HEK293 (cell line): ENCODE data around the gene ACTR1A.

Source experiments
- CTCF ChIA-PET: fragments of 350-600 bp; formaldehyde crosslinking; extraction: SDS; loops from one replicate; lab custom pipeline; 2021; ENCODE audit warnings: antibody characterized with exemption; lab: Yijun Ruan, JAX
- POLR2A ChIA-PET: fragments of 300-600 bp; formaldehyde crosslinking; extraction: SDS; loops from one replicate; lab custom pipeline; 2020; ENCODE audit warnings: antibody characterized with exemption, inconsistent platforms; lab: Yijun Ruan, JAX
- H3K27ac ChIP-seq: fragments of 200-500 bp; sonication (Bioruptor generic); 2 replicates; pipeline ENCODE4 v1.5.1; 2014; ENCODE audit warnings: low read depth, low read length, control low read depth, inconsistent platforms; ENCODE audit errors: extremely low read depth
- H3K36me3 ChIP-seq, 2 experiments: fragments of 200-500 bp in 1 of 2; sonication (Bioruptor generic) in 1 of 2; 1 replicate in 1 of 2; 2 replicates in 1 of 2; pipeline ENCODE4 v1.5.1; 2014 to 2017; ENCODE audit warnings: inconsistent platforms in 2 of 2, low read length in 2 of 2; ENCODE audit not compliant: control insufficient read depth in 2 of 2, insufficient read depth in 1 of 2
- H3K4me1 ChIP-seq: fragments of 200-500 bp; sonication (Bioruptor generic); 2 replicates; pipeline ENCODE4 v1.5.1; 2014; ENCODE audit warnings: mild to moderate bottlenecking, low read length, inconsistent platforms; ENCODE audit not compliant: control insufficient read depth, insufficient read depth
- H3K4me3 ChIP-seq: 2 replicates; pipeline ENCODE4 v1.5.1; 2011; ENCODE audit warnings: low read depth, mild to moderate bottlenecking, control low read depth, low read length, moderate library complexity
- H3K9me3 ChIP-seq: fragments of 200-500 bp; sonication (Bioruptor generic); 2 replicates; pipeline ENCODE4 v1.5.1; 2014; ENCODE audit warnings: low read depth, low read length, inconsistent platforms; ENCODE audit not compliant: control insufficient read depth, insufficient read depth
- ATF2 ChIP-seq: fragments of 450-650 bp; formaldehyde crosslinking; IDR thresholded peaks from 2 replicates; pipeline ENCODE4 v1.5.1; 2016; ENCODE audit warnings: missing biosample characterization, missing genetic modification characterization, low read depth
- FEZF1 ChIP-seq: fragments of 450-650 bp; formaldehyde crosslinking; IDR thresholded peaks from 2 replicates; pipeline ENCODE4 v1.5.1; 2016; ENCODE audit warnings: missing biosample characterization, missing genetic modification characterization
- GLI4 ChIP-seq: fragments of 450-650 bp; formaldehyde crosslinking; IDR thresholded peaks from 2 replicates; pipeline ENCODE4 v1.5.1; 2016; ENCODE audit warnings: missing biosample characterization, missing genetic modification characterization
- KLF16 ChIP-seq: fragments of 450-650 bp; formaldehyde crosslinking; IDR thresholded peaks from 2 replicates; pipeline ENCODE4 v1.5.1; 2017; ENCODE audit warnings: missing biosample characterization, missing genetic modification characterization
- SP2 ChIP-seq: fragments of 450-650 bp; formaldehyde crosslinking; IDR thresholded peaks from 2 replicates; pipeline ENCODE4 v1.5.1; 2016; ENCODE audit warnings: missing biosample characterization, missing genetic modification characterization
- TRIM28 ChIP-seq: IDR thresholded peaks from 2 replicates; pipeline ENCODE4 v1.6.1; 2011; ENCODE audit warnings: low read length, control low read depth, borderline replicate concordance
- WT1 ChIP-seq: fragments of 450-650 bp; formaldehyde crosslinking; IDR thresholded peaks from 2 replicates; pipeline ENCODE4 v1.5.1; 2016; ENCODE audit warnings: missing biosample characterization, missing genetic modification characterization
- ZBTB7A ChIP-seq: fragments of 450-650 bp; formaldehyde crosslinking; IDR thresholded peaks from 2 replicates; pipeline ENCODE4 v1.5.1; 2016; ENCODE audit warnings: low read depth, missing biosample characterization, missing genetic modification characterization
- ZFHX2 ChIP-seq: fragments of 450-650 bp; formaldehyde crosslinking; conservative IDR thresholded peaks from 2 replicates; pipeline ENCODE4 v1.5.1; 2016; ENCODE audit warnings: missing biosample characterization, missing genetic modification characterization
- ZFP37 ChIP-seq: fragments of 450-650 bp; formaldehyde crosslinking; IDR thresholded peaks from 2 replicates; pipeline ENCODE4 v1.5.1; 2016; ENCODE audit warnings: missing biosample characterization, missing genetic modification characterization
- ZIC2 ChIP-seq: fragments of 450-650 bp; formaldehyde crosslinking; IDR thresholded peaks from 2 replicates; pipeline ENCODE4 v1.5.1; 2016; ENCODE audit warnings: missing biosample characterization, missing genetic modification characterization
- ZNF174 ChIP-seq: fragments of 450-650 bp; formaldehyde crosslinking; IDR thresholded peaks from 2 replicates; pipeline ENCODE4 v1.5.0; 2017; ENCODE audit warnings: missing biosample characterization, mild to moderate bottlenecking, missing genetic modification characterization
- ZNF202 ChIP-seq: fragments of 450-650 bp; formaldehyde crosslinking; IDR thresholded peaks from 2 replicates; pipeline ENCODE4 v1.5.1; 2016; ENCODE audit warnings: missing biosample characterization, missing genetic modification characterization, borderline replicate concordance
- ZNF23 ChIP-seq: fragments of 450-650 bp; formaldehyde crosslinking; IDR thresholded peaks from 2 replicates; pipeline ENCODE4 v1.5.1; 2016; ENCODE audit warnings: missing biosample characterization, missing genetic modification characterization, borderline replicate concordance
- ZNF311 ChIP-seq: fragments of 450-650 bp; formaldehyde crosslinking; IDR thresholded peaks from 2 replicates; pipeline ENCODE4 v1.5.1; 2017; ENCODE audit warnings: missing biosample characterization, missing genetic modification characterization, borderline replicate concordance
- ZNF335 ChIP-seq: fragments of 450-650 bp; formaldehyde crosslinking; conservative IDR thresholded peaks from 2 replicates; pipeline ENCODE4 v1.5.1; 2016; ENCODE audit warnings: missing biosample characterization, missing genetic modification characterization
- ZNF354C ChIP-seq: fragments of 450-650 bp; formaldehyde crosslinking; IDR thresholded peaks from 2 replicates; pipeline ENCODE4 v1.5.1; 2016; ENCODE audit warnings: missing biosample characterization, missing genetic modification characterization, low read depth, borderline replicate concordance
- ZNF398 ChIP-seq: fragments of 450-650 bp; formaldehyde crosslinking; IDR thresholded peaks from 2 replicates; pipeline ENCODE4 v1.5.1; 2017; ENCODE audit warnings: missing biosample characterization, missing genetic modification characterization
- ZNF416 ChIP-seq: fragments of 450-650 bp; formaldehyde crosslinking; IDR thresholded peaks from 2 replicates; pipeline ENCODE4 v1.5.1; 2016; ENCODE audit warnings: missing biosample characterization, missing genetic modification characterization
- ZNF433 ChIP-seq: fragments of 450-650 bp; formaldehyde crosslinking; IDR thresholded peaks from 2 replicates; pipeline ENCODE4 v1.5.1; 2016; ENCODE audit warnings: missing biosample characterization, missing genetic modification characterization, low read depth
- ZNF518A ChIP-seq: fragments of 450-650 bp; formaldehyde crosslinking; conservative IDR thresholded peaks from 2 replicates; pipeline ENCODE4 v1.5.1; 2016; ENCODE audit warnings: low read depth, missing biosample characterization, missing genetic modification characterization
- ZNF560 ChIP-seq: fragments of 450-650 bp; formaldehyde crosslinking; IDR thresholded peaks from 2 replicates; pipeline ENCODE4 v1.5.1; 2017; ENCODE audit warnings: missing biosample characterization, missing genetic modification characterization, borderline replicate concordance
- ZNF670 ChIP-seq: fragments of 450-650 bp; formaldehyde crosslinking; IDR thresholded peaks from 2 replicates; pipeline ENCODE4 v1.5.1; 2016; ENCODE audit warnings: missing biosample characterization, missing genetic modification characterization, low read depth
- ZNF777 ChIP-seq: fragments of 450-650 bp; formaldehyde crosslinking; IDR thresholded peaks from 2 replicates; pipeline ENCODE4 v1.5.1; 2017; ENCODE audit warnings: missing biosample characterization, missing genetic modification characterization, borderline replicate concordance
- ZNF837 ChIP-seq: fragments of 450-650 bp; formaldehyde crosslinking; IDR thresholded peaks from 2 replicates; pipeline ENCODE4 v1.5.1; 2016; ENCODE audit warnings: missing biosample characterization, missing genetic modification characterization
- ZSCAN16 ChIP-seq: fragments of 450-650 bp; formaldehyde crosslinking; IDR thresholded peaks from 2 replicates; pipeline ENCODE4 v1.5.1; 2016; ENCODE audit warnings: missing biosample characterization, missing genetic modification characterization
- ZXDB ChIP-seq: fragments of 450-650 bp; formaldehyde crosslinking; IDR thresholded peaks from 2 replicates; pipeline ENCODE4 v1.5.1; 2016; ENCODE audit warnings: missing biosample characterization, missing genetic modification characterization

The ACTR1A gene

GRCh38 chr10:102504179-102504975 is 1.9 kb upstream of the ACTR1A start (continued):
- TF ChIP-seq ZNF23 (no peak), TRIM28 (no peak), ZSCAN16 (tag by site-specific recombination) (no peak), ZNF777 (tag by site-specific recombination) (no peak), ZBTB7A (peak; percentile 98), ZFP37 (peak; percentile 72; the same call in 1 of the 2 replicates), FEZF1 (tag by site-specific recombination) (no peak), ZIC2 (tag by site-specific recombination) (peak; percentile 84), ZNF518A (tag by site-specific recombination) (no peak), ZNF416 (tag by site-specific recombination) (no peak), ZNF311 (no peak), SP2 (tag by site-specific recombination) (peak; percentile 32), ZNF670 (no peak)

GRCh38 chr10:102503264-102504178 is 1.0 kb upstream of the ACTR1A start, which contains the start of gene SUFU:
Gene SUFU (plus strand): TSS chr10:102503972. CDS start chr10:102504153, 181 bp downstream.
- Histone ChIP-seq H3K27ac (peak within 1 kb of the TSS; percentile 49; the same call in 1 of the 2 replicates), H3K4me1 (peaks cover 5% of the 10 kb centered on the region), H3K36me3 (peaks cover 0 to 20% of the 10 kb centered on the region in 2 experiments; a peak in 2 of 3 replicates), H3K9me3 (no peaks in the 10 kb centered on the region), H3K4me3 (peak within 1 kb of the TSS; percentile 93)
- ChIA-PET POLR2A (interaction anchor here (0.6 to 3.3 kb wide), 15 partner anchors 11 to 591 kb away, joined by 3 to 22 read pairs (median 3); partner anchors contain the start of genes ARL3, C10orf95, CUEDC2 and SFXN2), CTCF (interaction anchor here (0.6 to 4.8 kb wide), 21 partner anchors 9 to 157 kb away, joined by 3 to 83 read pairs (median 4); no protein-coding TSS in a partner anchor)
- TF ChIP-seq ZFHX2 (tag by site-specific recombination), result no peak
- TF ChIP-seq ZXDB (tag by site-specific recombination), result no peak; the same call in 1 of the 2 replicates
- no peak for TF ChIP-seq ZNF335 (tag by site-specific recombination)
- no peak for TF ChIP-seq ZNF174 (tag by site-specific recombination)
- TF ChIP-seq WT1, result peak; percentile 39; the same call in 1 of the 2 replicates
- no peak for TF ChIP-seq ZNF398 (tag by site-specific recombination)
- TF ChIP-seq ZNF560 (tag by site-specific recombination), result no peak
- no peak for TF ChIP-seq GLI4 (tag by site-specific recombination)
- no peak for TF ChIP-seq ZNF202 (tag by site-specific recombination)
- TF ChIP-seq ZNF433, result no peak
- TF ChIP-seq ZFP37, result peak; percentile 100
- no peak for TF ChIP-seq ZNF777 (tag by site-specific recombination)
- TF ChIP-seq ZNF354C (tag by site-specific recombination), result no peak
- TF ChIP-seq ATF2 (tag by site-specific recombination), result no peak
- TF ChIP-seq ZNF837 (tag by site-specific recombination), result no peak
- no peak for TF ChIP-seq KLF16 (tag by site-specific recombination)
